ENCODE results near the gene FAP.

The FAP gene

DNA sequence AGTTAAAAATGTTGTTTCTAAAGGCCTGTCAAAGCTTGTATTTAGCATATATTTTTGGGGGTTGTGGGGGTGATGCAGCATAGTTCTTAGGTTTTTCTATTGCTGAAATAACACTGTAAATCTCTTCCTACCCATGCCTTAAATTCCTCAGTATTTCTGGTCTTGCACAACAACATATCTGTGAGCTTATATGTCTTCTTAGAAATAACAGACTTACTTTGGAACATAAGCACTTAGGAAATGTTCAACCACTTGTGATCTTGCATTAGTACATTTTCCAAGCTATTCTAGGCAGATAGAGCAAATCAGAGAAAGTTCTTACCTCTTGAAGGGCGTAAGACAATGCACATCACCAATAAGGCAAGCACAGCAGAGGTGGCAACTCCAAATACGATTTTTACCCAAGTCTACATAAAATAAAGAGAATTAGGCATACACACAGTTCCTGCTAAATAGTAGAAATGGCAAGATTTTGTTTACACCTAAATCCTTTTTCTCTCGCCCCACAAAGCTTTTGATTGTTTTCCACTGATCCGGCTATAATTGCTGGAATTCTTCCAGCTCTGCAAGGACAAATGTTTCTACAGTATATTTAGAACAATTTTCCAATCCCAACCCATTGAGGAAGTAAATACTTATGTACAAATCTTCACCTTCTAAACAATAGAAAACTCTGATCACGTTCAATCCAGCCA, 512 bp downstream of the FAP start:
- no peak for DNase-seq

DNA sequence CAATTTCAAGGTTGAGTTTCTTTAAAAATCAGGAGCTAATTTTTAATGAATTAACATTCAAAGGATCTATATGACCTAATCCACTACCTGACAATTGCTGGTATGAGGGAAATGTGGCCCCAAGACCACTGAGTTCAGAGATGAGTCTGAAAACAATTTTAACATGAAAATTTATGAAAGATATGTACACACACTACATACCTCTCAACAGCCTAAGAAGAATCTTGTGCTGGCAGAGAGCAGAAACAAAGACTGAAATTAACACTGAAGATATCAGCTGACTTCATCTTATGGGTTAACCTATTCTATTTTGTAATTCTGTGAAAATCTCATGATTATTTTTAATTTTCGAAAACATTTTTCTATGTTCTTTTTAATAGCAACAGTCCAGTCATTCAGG, 1.7 kb downstream of the FAP start:
- DNase-seq, result no peak

DNA sequence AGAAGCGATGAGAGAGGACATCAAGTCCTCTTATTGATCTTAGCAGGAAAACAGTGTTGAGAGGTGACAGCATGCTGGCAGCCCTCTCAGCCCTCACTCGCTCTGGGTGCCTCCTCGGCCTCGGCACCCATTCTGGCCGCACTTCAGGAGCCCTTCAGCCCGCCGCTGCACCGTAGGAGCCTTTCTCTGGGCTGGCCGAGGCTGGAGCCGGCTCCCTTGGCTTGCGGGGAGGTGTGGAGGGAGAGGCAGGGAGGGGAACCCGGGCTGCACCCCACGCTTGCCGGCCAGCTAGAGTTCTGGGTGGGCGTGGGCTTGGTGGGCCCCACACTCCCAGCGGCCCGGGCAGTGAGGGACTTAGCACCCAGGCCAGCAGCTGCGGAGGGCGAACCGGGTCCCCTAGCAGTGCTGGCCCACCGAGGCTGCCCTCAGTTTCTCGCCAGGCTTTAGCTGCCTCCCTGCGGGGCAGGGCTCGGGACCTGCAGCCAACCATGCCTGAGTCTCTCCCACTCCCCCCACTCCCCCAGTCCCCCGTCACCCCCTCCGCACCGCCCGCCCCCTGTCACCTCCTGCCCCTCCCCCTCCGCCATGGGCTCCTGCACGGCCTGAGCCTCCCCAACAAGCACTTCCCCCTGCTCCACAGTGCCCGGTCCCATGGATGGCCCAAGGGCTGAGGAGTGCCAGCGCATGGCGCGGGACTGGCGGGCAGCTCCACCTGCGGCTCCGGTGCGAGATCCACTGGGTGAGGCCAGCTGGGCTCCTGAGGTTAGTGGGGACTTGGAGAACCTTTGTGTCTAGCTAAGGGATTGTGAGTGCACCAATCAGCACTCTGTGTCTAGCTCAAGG, 8.4 kb downstream of the FAP start:
- DNase-seq, result no peak

DNA sequence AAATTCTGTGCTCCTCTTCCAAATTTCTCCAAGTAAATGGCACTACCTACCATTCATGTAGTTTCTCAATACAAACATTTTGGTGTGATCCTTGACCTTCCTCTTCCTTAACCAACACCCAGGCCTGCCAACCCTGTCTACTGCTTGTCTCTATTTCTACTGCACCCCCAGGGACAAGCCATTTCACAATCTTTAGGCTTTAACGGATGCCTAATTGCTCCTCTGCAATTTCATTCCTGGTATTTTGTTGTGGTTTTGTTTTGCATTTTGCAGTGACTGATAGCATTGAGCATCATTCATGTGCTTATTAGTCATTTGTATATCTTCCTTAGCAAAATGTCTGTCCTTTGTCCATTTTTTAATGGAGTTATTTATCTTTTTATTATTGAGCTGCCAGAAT, 10.0 kb downstream of the FAP start:
- peak; percentile 5 for DNase-seq

DNA sequence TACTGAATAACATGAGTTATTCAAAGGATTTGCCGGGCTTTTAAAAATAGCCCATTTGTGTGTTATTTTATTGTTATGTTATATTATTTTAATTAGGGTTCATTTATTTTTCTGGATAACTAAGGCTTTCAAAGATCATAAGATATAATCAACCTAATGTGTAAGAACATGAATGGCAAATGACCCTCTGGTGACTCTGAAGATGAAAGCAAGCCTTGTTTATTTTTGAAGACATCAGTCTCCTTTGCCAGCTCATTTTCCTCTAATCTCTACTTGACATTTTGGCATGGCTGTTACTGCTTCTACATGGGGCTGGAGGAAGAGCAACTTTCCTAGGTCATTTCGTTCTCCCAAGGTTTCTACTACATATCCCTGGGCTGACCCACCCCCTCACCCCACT, 10.6 kb downstream of the FAP start:
- DNase-seq, result no peak

DNA sequence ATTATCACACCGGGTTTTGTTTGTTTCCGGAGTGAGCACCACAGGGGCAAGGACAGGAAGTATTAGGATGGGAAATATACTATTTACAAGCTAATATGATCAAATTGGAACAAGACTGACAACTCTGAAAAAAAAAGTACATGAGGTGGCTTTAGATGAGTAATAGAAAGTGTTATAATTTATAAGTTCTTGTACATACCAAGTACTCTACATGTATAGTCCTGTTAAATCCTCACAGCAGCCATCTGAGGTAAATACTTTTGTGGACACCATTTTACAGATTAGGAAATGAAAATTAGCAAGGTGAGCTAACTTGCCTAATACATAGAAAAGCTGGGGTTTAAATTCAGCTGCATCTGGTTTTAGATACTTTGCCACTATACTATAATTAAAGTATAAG, 11.2 kb downstream of the FAP start:
- no peak for DNase-seq

DNA sequence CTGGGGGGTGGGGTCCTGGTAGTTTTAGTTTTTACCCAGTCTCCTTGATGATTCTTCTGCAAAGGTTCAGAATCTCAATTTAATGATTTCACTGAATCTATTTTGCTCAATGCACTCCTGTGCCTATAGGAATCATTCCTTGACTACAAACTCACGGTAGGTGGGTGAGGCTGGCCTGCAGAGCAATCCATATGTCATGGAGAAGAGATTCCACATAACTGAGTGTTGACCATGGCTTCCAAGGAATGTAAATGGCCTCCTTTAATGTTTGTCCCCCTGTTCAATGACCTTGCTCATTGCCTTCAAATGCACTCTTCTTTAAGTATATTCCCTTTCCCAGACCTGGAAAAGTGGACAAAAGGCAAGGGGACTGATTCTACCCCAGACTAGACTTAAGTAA, 12.5 kb downstream of the FAP start:
- no peak for DNase-seq

DNA sequence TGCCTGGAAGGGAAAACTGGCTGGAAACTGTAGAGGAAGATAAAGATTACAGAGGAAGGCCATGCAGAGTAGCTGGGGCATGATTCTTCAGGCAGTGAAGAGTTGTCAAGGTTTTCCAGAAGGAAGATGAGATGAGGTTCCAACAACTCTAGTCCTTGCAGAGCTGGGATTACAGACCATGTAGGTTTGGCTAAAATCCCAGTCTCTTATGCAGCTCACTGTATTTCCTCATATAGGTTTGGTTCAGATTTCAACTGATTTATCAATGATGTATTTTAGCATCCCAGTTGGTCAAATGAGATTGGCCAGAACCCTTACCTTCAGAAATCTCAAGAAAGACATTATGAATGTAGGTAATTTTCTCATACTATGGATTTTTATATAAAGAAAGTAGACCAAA, 16.4 kb downstream of the FAP start:
- no peak for DNase-seq

DNA sequence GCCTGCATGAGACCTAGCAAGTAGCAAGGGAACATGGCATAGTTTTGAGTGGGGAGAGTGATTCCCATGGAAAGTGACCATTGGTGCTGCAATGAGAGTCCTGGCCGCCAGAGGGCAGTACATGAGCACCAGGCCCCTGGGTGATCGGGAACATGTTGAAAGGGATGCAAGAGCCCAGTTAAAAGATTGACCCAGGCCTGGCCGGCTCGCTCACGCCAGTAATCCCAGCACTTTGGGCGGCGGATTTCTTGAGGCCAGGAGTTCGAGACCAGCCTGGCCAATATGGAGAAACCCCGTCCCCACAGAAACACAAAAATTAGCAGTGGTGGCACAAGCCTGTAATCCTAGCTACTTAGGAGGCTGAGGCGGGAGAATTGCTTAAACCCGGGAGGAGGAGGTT, 22.2 kb downstream of the FAP start:
- peak; percentile 72 for DNase-seq

DNA sequence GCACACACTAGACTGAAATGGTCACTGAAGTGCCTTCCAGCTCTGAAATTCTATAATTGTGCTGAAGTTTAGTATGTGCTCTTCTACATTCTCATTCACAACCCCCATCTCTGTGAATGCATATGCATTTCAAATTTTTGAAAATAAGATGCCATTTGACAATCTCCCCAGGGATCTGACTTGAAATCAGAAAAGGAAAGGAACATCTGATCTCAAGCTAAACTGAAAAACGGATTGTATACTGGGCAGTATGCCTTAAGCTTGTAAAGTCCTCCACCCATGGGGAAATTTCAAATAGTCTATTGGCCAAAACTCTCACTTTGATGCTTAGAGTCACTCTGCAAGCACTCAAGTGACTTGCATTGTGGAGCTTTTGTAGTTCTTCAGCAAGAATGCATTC, 22.9 kb downstream of the FAP start:
- DNase-seq, result no peak

DNA sequence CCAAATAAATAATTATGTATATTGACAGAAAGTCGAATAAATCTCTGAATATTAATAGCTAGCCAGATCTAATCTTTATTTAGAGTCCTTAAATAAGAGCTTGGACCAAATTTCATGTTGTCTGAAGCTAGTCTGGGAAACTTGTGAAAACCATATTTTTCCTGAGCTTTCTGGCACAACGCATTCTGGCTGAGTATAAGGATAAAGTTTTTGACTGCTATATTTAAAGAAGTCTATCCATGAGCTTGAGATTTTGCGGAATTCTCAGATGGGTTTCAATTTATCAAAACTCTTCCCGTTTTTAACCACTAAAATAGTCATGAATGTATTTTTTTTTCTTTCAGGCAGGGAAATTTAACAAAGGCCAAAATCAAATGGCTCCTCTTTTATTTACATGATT, 23.8 kb downstream of the FAP start:
- DNase-seq, result no peak

DNA sequence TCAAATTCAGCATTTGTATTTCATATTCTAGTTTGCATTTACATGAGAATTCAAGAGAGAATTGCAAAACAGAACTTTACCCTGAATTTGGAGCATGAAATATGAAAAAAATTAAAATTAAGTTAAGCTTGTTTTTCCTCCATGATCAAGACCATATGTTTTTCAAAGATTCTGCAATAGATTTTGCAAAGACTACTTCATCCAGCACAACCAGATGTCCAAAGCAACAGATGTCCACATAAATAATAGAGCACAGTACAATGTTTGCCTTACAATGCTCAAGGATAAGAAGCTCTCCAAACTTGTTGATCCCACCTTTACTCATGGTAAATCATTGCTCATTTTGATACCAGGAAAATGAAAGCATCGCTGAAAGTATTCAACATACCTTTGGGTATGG, 25.6 kb downstream of the FAP start:
- no peak for DNase-seq

DNA sequence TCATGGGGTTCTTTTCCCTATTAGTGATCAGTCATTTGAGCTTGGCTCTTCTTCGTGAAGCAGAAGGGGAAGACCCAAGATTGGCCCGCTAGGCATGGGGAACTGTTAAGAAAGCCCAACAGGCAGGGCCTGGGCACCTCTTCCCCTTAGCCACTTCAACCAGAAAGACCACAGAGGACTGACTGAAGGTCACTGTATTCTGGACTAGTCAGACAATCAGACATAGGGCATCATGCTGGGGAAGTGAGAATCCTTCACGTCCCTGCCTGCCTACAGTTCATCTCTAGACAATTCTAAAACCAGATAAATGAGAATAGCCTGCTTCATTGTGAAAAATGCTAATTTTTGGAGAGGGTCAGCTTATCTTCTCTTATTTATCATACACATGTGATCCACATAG, 28.1 kb downstream of the FAP start:
- no peak for DNase-seq

DNA sequence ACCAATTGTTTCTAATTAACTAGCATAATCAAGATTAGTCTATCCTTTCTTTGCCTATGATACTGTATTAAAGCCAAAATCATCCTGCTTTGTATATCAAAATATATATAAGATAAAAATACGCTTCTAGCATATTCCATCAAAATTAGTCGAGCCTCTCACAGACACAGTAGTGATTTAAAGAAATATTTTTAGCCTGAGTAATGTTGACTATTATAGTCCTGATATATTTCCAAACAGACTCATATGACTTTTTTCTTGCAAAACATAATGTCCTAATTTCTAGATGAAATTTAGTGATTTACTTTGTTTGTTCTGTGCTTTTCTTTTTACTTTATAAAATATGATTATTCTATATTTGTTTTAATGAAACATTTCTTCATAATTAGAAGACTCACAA, 30.9 kb downstream of the FAP start:
- no peak for DNase-seq

DNA sequence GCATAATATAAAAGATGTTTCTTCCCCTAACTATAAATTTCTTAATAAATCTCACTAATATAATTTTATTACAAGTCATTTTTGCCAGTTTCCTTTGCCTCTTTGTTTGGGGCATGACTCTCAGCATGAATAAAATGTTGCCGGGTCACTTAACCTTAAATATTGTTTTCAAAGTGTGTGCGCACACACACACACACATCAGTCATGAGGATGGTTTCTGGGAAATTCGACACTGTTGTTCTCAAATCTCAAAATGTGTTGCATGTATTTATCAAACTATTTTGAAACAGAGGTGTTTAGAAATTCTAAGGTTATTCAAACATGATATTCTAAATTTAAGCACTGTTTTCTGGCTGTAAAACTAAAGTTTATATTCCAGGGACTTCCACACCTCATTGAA, 31.5 kb downstream of the FAP start:
- no peak for DNase-seq

DNA sequence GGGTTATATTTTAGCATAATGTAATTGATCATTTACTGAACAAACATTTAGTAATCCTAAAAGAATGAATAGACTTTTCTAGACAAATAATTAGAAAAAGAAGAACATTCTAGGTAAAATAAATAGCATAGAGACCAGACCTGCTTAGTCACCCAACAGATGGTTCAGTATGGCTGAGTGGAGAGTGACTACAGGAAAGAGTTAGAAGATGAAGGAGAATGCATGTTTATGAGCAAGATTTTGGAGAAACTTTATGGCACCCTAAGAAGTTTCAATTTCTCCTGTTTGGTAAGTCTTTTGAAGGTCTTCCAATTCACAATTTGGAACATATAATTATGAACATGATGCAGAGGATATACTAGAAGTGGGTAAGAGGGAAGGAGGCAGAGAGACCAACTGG, 32.9 kb downstream of the FAP start:
- peak; percentile 7 for DNase-seq

DNA sequence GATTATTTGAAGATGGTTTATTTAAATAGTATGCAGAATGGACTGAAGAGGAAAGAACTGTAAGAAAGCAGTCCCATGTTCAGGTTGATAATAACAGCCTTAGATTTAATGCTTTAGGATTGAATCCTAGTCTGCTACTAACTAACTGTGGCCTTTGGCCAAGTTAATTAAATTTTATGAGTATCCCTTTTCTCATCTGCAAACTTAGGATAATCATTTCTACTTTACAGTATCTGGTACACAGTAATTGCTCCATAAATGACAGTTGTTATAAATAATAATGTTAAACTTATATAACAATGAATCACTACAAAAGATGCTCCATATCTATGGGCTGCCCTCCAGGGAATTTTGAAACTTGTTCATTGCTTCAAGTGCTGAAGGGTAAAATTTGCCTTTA, 41.0 kb downstream of the FAP start:
- DNase-seq, result no peak

DNA sequence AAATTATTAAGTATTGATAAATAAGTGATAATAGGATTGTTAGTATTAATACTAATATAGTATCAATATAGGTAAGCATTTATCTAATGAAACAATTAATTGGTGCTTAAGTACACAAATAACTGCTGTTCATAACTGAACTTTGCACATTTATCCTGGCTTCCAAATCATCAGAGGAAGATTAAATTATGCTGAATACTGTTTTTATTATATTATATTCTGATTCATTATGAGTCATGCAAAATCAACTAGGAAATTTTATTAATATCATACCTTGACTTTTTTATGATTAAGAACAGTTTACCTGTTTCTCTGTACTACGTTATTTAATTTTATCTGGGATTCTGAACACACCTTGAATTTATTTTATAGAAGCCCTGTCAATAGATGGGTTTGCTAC, 42.6 kb downstream of the FAP start:
- no peak for DNase-seq

DNA sequence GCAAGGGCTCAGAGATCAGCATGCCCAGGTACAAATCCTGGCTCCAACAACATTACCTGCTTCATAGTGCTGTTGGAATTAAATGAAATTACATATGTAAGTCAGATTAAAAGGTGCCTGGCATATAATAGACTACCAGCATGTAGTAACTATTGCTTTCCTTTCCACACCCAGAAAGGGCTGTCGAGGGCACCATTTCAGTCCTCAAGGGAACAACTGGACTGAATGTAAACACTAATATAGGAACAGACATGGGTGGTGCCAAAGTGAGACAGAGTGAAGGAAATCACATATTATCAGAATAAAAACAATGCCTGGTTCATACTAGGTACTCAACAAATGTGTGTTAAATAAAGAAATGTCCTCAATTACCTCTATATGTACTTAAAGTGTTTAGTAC, 43.3 kb downstream of the FAP start:
- no peak for DNase-seq

DNA sequence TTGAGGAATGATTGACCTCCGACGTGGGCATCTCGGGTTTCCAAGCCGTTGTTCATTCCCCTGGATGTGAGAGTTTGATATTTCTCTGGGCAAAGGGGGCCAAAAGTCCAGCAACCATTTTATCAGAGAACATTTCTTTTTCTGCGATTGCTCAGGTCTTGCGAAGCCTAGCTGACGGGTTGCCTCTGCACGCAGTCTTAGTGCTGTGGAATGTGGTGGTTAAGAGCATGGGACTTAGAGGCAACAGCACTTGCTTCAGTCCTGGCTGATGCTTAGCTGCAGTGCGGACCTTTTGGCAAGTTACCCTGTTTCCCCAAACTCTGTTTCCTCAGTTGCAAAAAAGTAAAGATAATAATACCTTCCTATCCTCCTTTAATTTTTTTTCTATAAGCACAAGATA, 45.0 kb downstream of the FAP start:
- no peak for DNase-seq

DNA sequence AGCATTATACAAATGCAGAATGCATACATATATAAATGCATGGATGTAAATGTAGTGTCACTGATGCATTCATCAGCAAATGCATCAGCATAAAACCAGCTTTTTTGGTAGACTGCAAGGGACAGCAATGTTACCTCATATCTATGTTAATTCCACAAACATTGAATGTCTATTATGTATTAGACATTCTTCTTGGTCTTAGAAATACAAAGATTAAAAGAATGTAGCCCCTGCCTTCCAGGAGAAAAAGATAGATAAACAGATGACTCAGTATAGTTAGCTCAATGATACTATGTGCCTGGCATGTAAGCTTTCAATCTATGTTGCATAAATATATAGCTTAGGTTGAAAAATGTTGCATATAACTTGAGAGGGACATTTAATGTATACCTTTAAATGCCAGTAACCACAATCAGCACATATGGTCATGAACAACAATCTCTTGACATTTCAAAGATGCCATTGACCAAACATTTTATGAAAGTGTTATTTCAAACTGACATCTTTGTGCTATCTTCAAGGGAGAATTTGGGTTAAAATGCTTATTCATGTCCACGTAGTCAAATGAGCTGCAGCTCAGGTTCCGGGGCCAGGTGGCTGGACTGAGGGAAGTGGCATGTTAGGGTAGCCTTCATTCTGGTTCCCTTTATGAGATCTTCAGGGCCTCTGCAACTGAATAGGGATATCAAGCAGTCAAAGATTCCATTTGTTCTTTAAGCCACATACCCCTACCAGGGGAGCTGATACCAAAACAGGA, 46.0 kb downstream of the FAP start:
- DNase-seq, result no peak

DNA sequence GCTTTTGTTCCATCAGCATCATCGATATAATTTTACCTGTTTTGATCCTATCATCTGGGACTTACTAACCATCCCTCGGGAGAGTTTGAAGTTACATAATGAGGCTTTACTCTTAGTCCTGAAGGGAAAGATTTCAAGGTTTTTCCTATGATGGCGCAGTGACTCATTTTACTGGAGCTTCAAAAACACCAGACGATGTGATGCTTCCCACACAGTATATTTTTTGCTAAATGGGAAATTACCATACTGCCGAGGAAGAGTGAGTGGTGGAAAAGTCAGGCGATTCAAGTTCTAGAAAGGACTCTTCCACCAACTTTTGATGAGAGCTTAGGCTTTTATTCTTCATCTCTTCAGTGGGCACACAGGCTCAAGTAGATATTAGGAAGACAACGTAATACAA, 46.6 kb downstream of the FAP start:
- no peak for DNase-seq

DNA sequence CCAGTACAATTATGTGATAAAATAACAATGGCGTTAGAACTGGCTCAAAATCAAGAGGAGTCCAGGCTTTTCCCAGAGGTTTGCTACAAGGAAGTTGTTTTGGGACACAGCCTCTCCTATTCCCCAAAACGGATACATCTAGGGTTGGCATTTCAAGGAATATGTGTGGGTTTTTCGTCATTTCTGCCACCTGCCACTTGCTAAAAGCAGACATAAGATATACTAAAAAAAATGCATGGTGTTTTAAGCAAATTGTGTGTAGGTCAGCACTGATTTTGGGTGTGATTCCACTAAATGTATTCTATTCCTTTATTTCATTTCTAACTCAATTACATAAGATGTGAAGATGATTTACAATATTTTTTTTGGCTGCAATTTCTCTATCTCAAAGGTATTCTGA, 54.8 kb downstream of the FAP start:
- DNase-seq, result no peak

All from hematopoietic multipotent progenitor cell treated with erythropoietin and hydrocortisone succinate and interleukin-3 and kit ligand, for 4 days (in vitro differentiated cells).